Activated T-cell treated with anti-CD3 and anti-CD28 coated beads for 24 hours (primary cell): ENCODE measurements around the gene GNPNAT1.
"Not testable (repeated sequence)": the region's sequence is repeated elsewhere in the genome, so short reads cannot be mapped to it uniquely, and the experiment has no call there.

Experiments used
- DNase-seq: peaks from one replicate; pipeline ENCODE4 v3.0.0-alpha.2; 2020; ENCODE audit warnings: low read depth

The GNPNAT1 gene

DNA sequence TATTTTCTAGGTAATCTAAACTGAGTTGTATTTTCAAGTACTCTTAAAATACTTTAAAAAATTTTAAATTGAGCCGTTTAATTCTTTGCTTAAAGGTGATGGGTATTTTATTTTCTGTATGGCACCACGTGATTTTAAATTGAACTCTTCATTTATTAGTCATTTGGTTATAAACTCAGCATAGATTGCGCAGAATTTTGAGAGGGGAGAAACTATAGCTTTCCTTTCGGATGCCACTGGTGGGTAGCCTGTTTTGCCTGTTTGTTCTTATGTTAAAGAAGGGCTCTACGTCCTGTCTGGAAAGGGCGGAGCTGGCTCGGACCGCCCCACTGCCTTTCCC is 61.9 kb downstream of the GNPNAT1 start:
- DNase-seq = no peak

DNA sequence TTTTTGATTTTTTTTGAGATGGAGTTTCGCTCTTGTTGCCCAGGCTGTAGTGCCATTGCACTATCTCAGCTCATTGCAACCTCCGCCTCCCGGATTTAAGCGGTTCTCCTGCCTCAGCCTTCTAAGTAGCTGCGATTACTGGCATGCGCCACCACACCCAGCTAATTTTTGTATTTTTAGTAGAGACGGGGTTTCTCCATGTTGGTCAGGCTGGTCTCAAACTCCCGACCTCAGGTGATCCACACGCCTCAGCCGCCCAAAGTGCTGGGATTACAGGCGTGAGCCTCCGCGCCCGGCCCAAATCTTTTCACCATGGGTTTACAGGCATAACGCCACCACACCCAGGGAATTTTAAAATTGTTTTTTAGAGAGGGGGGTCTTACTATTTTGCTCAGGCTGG is 62.4 kb downstream of the GNPNAT1 start:
- DNase-seq = not testable (repeated sequence)

GRCh38 chr14:52727509-52727908 is 63.9 kb downstream of the GNPNAT1 start:
- not testable (repeated sequence) for DNase-seq
